Mesodermal cell (in vitro differentiated cells): ENCODE results near the gene TPM4.

Experiments used
- H3K27ac ChIP-seq: 2 replicates; pipeline ENCODE4 v1.7.0; 2013; ENCODE audit warnings: mild to moderate bottlenecking, low read depth, low read length, moderate library complexity; ENCODE audit not compliant: severe bottlenecking
- H3K36me3 ChIP-seq: 2 replicates; pipeline ENCODE4 v1.7.1; 2013; ENCODE audit warnings: mild to moderate bottlenecking, low read length, moderate library complexity; ENCODE audit not compliant: control insufficient read depth, insufficient read depth
- H3K4me1 ChIP-seq: one replicate; pipeline ENCODE4 v1.7.1; 2013; ENCODE audit warnings: mild to moderate bottlenecking, low read length; ENCODE audit not compliant: insufficient read depth, control insufficient read depth, poor library complexity, severe bottlenecking
- H3K4me3 ChIP-seq: 2 replicates; pipeline ENCODE4 v1.7.0; 2013; ENCODE audit warnings: low read length, control low read depth, mild to moderate bottlenecking; ENCODE audit not compliant: insufficient read depth, poor library complexity, severe bottlenecking; ENCODE audit errors: extremely low read depth
- H3K9me3 ChIP-seq: 2 replicates; pipeline ENCODE4 v1.7.1; 2013; ENCODE audit warnings: mild to moderate bottlenecking, low read length, moderate library complexity; ENCODE audit not compliant: control insufficient read depth
- WGBS, 2 experiments: methylation state at CpG; one replicate each; pipeline ENCODE4 v1.1.5; 2013; ENCODE audit warnings: missing lambda C conversion rate in 2 of 2; ENCODE audit not compliant: insufficient coverage in 2 of 2; 5-methylcytosine and 5-hydroxymethylcytosine counted together

The TPM4 gene

DNA sequence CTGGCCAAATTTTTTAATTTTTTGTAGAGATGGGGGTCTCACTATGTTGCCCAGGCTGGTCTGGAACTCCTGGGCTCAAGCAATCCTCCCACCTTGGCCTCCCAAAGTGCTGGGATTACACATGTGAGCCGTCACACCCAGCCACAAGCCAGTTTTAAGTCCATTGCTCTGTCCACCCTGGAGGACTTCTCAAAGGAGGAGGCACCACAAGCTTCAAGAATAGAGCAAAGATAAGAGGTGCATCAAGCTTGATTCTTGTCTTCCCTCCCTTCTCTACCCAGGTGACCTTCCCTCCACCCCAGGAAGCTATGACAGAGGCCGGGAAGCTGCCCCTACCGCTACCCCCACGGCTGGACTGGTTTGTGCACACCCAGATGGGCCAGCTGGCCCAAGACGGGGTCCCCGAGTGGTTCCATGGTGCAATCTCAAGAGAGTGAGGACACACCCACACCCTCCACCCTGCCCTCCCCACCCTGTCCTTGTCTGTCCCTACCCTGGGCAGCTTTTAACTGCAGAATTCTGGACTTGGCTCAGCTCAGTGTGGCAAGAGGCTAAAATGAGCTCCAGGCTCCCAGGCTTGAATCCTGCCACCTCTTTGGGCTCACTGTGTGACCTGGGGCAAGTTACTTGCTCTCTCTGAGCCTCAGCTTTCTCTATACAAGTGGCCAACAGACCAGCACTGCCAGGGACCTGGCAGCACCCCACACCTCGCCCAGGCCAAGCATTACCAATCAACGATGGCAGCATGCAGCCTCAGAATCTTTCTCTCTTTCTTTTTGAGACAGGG lies 72.3 kb downstream of the TPM4 start:
- Histone ChIP-seq H3K27ac (no peak overlapping the region), H3K4me1 (no peaks in the 10 kb centered on the region), H3K36me3 (no peaks in the 10 kb centered on the region), H3K4me3 (no peak overlapping the region), H3K9me3 (no peaks in the 10 kb centered on the region)
- WGBS, 2 experiments, result 88 to 94% methylated on average over 7 to 8 of the region's 8 CpGs
